GM10847 (cell line): ENCODE results near the gene ACE.

Experiments
- POLR2A ChIP-seq: IDR thresholded peaks from 2 replicates; pipeline ENCODE4 v1.6.1; 2011; ENCODE audit not compliant: insufficient read length; ENCODE audit errors: extremely low read depth

Gene ACE

GRCh38 chr17:63511331-63511730 is 34.5 kb downstream of the ACE start:
- TF ChIP-seq POLR2A: no peak

- TF ChIP-seq POLR2A: no peak
These were observed 35.5 kb downstream of the ACE start for GRCh38 chr17:63512388-63512787.

- no peak for TF ChIP-seq POLR2A
These were observed 36.2 kb downstream of the ACE start for GRCh38 chr17:63512896-63513644.

- no peak for TF ChIP-seq POLR2A
These were observed 37.6 kb downstream of the ACE start for GRCh38 chr17:63514477-63514876.

GRCh38 chr17:63514974-63515373 is 38.1 kb downstream of the ACE start:
- TF ChIP-seq POLR2A: no peak

GRCh38 chr17:63515426-63515825 is 38.6 kb downstream of the ACE start:
- TF ChIP-seq POLR2A: no peak

GRCh38 chr17:63516910-63517824 is 40.3 kb downstream of the ACE start:
- no peak for TF ChIP-seq POLR2A

- no peak for TF ChIP-seq POLR2A
These were observed 41.1 kb downstream of the ACE start for GRCh38 chr17:63517825-63518534.

- no peak for TF ChIP-seq POLR2A
These were observed 42.4 kb downstream of the ACE start for GRCh38 chr17:63519116-63519881.

GRCh38 chr17:63519972-63520882 is 43.4 kb downstream of the ACE start:
- TF ChIP-seq POLR2A: no peak

GRCh38 chr17:63523253-63523855 is 46.5 kb downstream of the ACE start, which contains the start of gene KCNH6:
TSS of gene KCNH6 (plus strand) at chr17:63523358. CDS start at chr17:63523414, 56 bp downstream.
- no peak for TF ChIP-seq POLR2A

GRCh38 chr17:63524051-63524450 is 47.2 kb downstream of the ACE start:
- TF ChIP-seq POLR2A: no peak

GRCh38 chr17:63525190-63525946 is 48.5 kb downstream of the ACE start:
- TF ChIP-seq POLR2A: no peak

- no peak for TF ChIP-seq POLR2A
These were observed 50.0 kb downstream of the ACE start for GRCh38 chr17:63526861-63527260.
